Upper lobe of right lung (tissue), 1 donor: ENCODE measurements around the gene WEE2. TPM values are rescaled to one million over a fixed set of nuclear protein-coding genes. Genes with fewer than 3 reads are reported as not detected.

Experiments
- ATAC-seq: fragments of 200-7000 bp; cut with Tn5 transposase; one replicate; pipeline ENCODE4 v1.9.1; 2020; ENCODE audit warnings: mild to moderate bottlenecking, moderate library complexity
- DNase-seq: peaks from one replicate; pipeline ENCODE4 v3.0.0-alpha.2; 2020
- H3K27ac ChIP-seq: fragments of 200-600 bp; one replicate; pipeline ENCODE4 v1.8.0; 2022
- H3K27me3 ChIP-seq: fragments of 200-600 bp; one replicate; pipeline ENCODE4 v1.8.0; 2022; ENCODE audit warnings: mild to moderate bottlenecking
- H3K36me3 ChIP-seq: fragments of 200-600 bp; one replicate; pipeline ENCODE4 v1.8.0; 2022
- H3K4me1 ChIP-seq: fragments of 200-600 bp; one replicate; pipeline ENCODE4 v1.8.0; 2022
- H3K4me3 ChIP-seq: fragments of 200-600 bp; one replicate; pipeline ENCODE4 v1.8.0; 2022; ENCODE audit warnings: mild to moderate bottlenecking
- H3K9me3 ChIP-seq: fragments of 200-600 bp; one replicate; pipeline ENCODE4 v1.8.0; 2022
- CTCF ChIP-seq: fragments of 200-600 bp; IDR thresholded peaks from one replicate; pipeline ENCODE4 v1.8.0; 2022; ENCODE audit warnings: antibody characterized with exemption
- intact Hi-C: fragments of 100-400 bp; cut with DNase I; formaldehyde crosslinking; loops from one replicate; pipeline ENCODE4 v1.11.0; 2022
- total RNA-seq: library from RNA; stranded (reverse); fragmentation: NEBNext Ultra II Directional; extraction: Animal tissue kit (Norgen Biotek cat#: 25700); gene quantifications from one replicate; pipeline ENCODE4 v1.2.1, GENCODE V29; 2021
- donor health status: DM: no; HTN: yes; CAD: no; lungs with severe emphysema.

WEE2 gene
- total RNA-seq, 1 donor from 2014 or later, result not detected

- no peak overlapping the region for H3K27ac ChIP-seq
- no peak for TF ChIP-seq CTCF
- intact Hi-C loops, result no loop called here
Observed at GRCh38 chr7:141665208-141666035, 42.7 kb upstream of the WEE2 start.

GRCh38 chr7:141666071-141666470 lies 42.1 kb upstream of the WEE2 start:
- H3K36me3 ChIP-seq, result peaks cover 67% of the 10 kb centered on the region
- no peak for ATAC-seq
- no peak overlapping the region for H3K27ac ChIP-seq
- H3K4me3 ChIP-seq, result no peak overlapping the region
- no peak for TF ChIP-seq CTCF
- DNase-seq, result no peak
- intact Hi-C loops, result no loop called here
- peaks cover 14% of the 10 kb centered on the region for H3K4me1 ChIP-seq
- no peaks in the 10 kb centered on the region for H3K9me3 ChIP-seq
- no peaks in the 10 kb centered on the region for H3K27me3 ChIP-seq

More at GRCh38 chr7:141665208-141666035, 42.7 kb upstream of the WEE2 start:
- no peaks in the 10 kb centered on the region for H3K9me3 ChIP-seq
- H3K4me1 ChIP-seq, result peaks cover 14% of the 10 kb centered on the region
- H3K4me3 ChIP-seq, result no peak overlapping the region
- no peak for ATAC-seq
- peaks cover 66% of the 10 kb centered on the region for H3K36me3 ChIP-seq
- no peaks in the 10 kb centered on the region for H3K27me3 ChIP-seq
- no peak for DNase-seq

- Histone ChIP-seq H3K9me3 (no peaks in the 10 kb centered on the region), H3K4me1 (no peaks in the 10 kb centered on the region), H3K27ac (no peak overlapping the region), H3K27me3 (no peaks in the 10 kb centered on the region), H3K36me3 (peaks cover 60% of the 10 kb centered on the region), H3K4me3 (no peak overlapping the region)
- ATAC-seq (no peak), DNase-seq (no peak)
- intact Hi-C loops, result no loop called here
- no peak for TF ChIP-seq CTCF
Observed at GRCh38 chr7:141668853-141669252, 39.3 kb upstream of the WEE2 start.

GRCh38 chr7:141671705-141672496 lies 36.3 kb upstream of the WEE2 start:
- ATAC-seq (peak; percentile 66), DNase-seq (no peak)
- Histone ChIP-seq H3K9me3 (no peaks in the 10 kb centered on the region), H3K27ac (no peak overlapping the region), H3K27me3 (no peaks in the 10 kb centered on the region), H3K4me3 (no peak overlapping the region), H3K4me1 (peaks cover 4% of the 10 kb centered on the region), H3K36me3 (peaks cover 32% of the 10 kb centered on the region)
- intact Hi-C loops, result no loop called here
- TF ChIP-seq CTCF, result no peak

- ATAC-seq, result no peak
- Histone ChIP-seq H3K4me1 (peaks cover 4% of the 10 kb centered on the region), H3K27me3 (no peaks in the 10 kb centered on the region), H3K36me3 (peaks cover 27% of the 10 kb centered on the region), H3K27ac (no peak overlapping the region), H3K4me3 (no peak overlapping the region), H3K9me3 (no peaks in the 10 kb centered on the region)
- DNase-seq, result no peak
- intact Hi-C loops, result no loop called here
- no peak for TF ChIP-seq CTCF
Observed at GRCh38 chr7:141673346-141673745, 34.8 kb upstream of the WEE2 start.
